HepG2 (cell line): ENCODE data around the gene COBL. TPM values are rescaled to one million over a fixed set of nuclear protein-coding genes. Genes with fewer than 3 reads are reported as not detected.

Experiments used
- ARID5B ChIP-seq: IDR thresholded peaks from 2 replicates; pipeline ENCODE4 v1.4.0; 2020; ENCODE audit warnings: mild to moderate bottlenecking, missing genetic modification reagents
- ATF7-NPFF ChIP-seq: sonication (generic); formaldehyde crosslinking; IDR thresholded peaks from 2 replicates; pipeline ENCODE4 v1.8.1; 2023; ENCODE audit warnings: mild to moderate bottlenecking, low read depth, missing genetic modification reagents, moderate library complexity
- ATM ChIP-seq: fragments of 450-650 bp; IDR thresholded peaks from 2 replicates; pipeline ENCODE4 v1.7.1; 2017; ENCODE audit warnings: mild to moderate bottlenecking, borderline replicate concordance
- HDAC2 ChIP-seq: sonication (generic); formaldehyde crosslinking; IDR thresholded peaks from 2 replicates; pipeline ENCODE4 v1.4.0; 2020; ENCODE audit warnings: missing genetic modification reagents
- HNF1B ChIP-seq: sonication (generic); formaldehyde crosslinking; IDR thresholded peaks from 2 replicates; pipeline ENCODE4 v1.5.1; 2020; ENCODE audit warnings: mild to moderate bottlenecking, moderate library complexity, missing genetic modification reagents
- HNF4G ChIP-seq, 2 experiments: sonication (generic) in 1 of 2; formaldehyde crosslinking in 1 of 2; IDR thresholded peaks; 2 replicates each; pipeline versions ENCODE4 v1.4.0 to v1.6.1; 2011 to 2020; ENCODE audit warnings: borderline replicate concordance in 2 of 2, low read depth in 2 of 2, mild to moderate bottlenecking in 2 of 2, low read length in 1 of 2, missing genetic modification reagents in 1 of 2, moderate library complexity in 1 of 2
- HNRNPLL ChIP-seq: fragments of 200-400 bp; formaldehyde crosslinking; IDR thresholded peaks from 2 replicates; pipeline ENCODE4 v1.6.1; 2017; ENCODE audit warnings: mild to moderate bottlenecking, low read depth, low read length; ENCODE audit not compliant: poor library complexity, severe bottlenecking
- IRX3 ChIP-seq: sonication (generic); formaldehyde crosslinking; IDR thresholded peaks from 2 replicates; pipeline ENCODE4 v1.8.1; 2023; ENCODE audit warnings: mild to moderate bottlenecking, low read depth, missing genetic modification reagents, borderline replicate concordance
- MED8 ChIP-seq: sonication (generic); formaldehyde crosslinking; IDR thresholded peaks from 2 replicates; pipeline ENCODE4 v1.8.1; 2023; ENCODE audit warnings: mild to moderate bottlenecking, missing genetic modification reagents; ENCODE audit not compliant: insufficient replicate concordance
- NR2F6 ChIP-seq, 2 experiments: IDR thresholded peaks; 2 replicates each; pipeline ENCODE4 v1.6.1; 2016; ENCODE audit warnings: antibody characterized with exemption in 1 of 2, mild to moderate bottlenecking in 1 of 2
- PAXIP1 ChIP-seq: sonication (generic); formaldehyde crosslinking; conservative IDR thresholded peaks from 2 replicates; pipeline ENCODE4 v1.4.0; 2020; ENCODE audit warnings: mild to moderate bottlenecking, missing genetic modification reagents, moderate library complexity
- SMARCC2 ChIP-seq: fragments of 450-650 bp; IDR thresholded peaks from 2 replicates; pipeline ENCODE4 v1.6.1; 2017; ENCODE audit warnings: antibody characterized with exemption, mild to moderate bottlenecking
- TCF7 ChIP-seq: sonication (generic); IDR thresholded peaks from 2 replicates; pipeline ENCODE4 v1.6.1; 2016; ENCODE audit warnings: antibody characterized with exemption, low read depth
- ZFP82 ChIP-seq: sonication (generic); formaldehyde crosslinking; IDR thresholded peaks from 2 replicates; pipeline ENCODE4 v1.5.1; 2020; ENCODE audit warnings: mild to moderate bottlenecking, missing genetic modification reagents, borderline replicate concordance
- ZMYM2 ChIP-seq: sonication (generic); formaldehyde crosslinking; IDR thresholded peaks from 2 replicates; pipeline ENCODE4 v1.8.0; 2022; ENCODE audit warnings: mild to moderate bottlenecking, missing genetic modification reagents
- ZNF225 ChIP-seq: sonication (generic); formaldehyde crosslinking; IDR thresholded peaks from 2 replicates; pipeline ENCODE4 v1.4.0; 2020; ENCODE audit warnings: mild to moderate bottlenecking, missing genetic modification reagents
- ZNF282 ChIP-seq: fragments of 450-650 bp; IDR thresholded peaks from 2 replicates; pipeline ENCODE4 v1.6.1; 2018; ENCODE audit not compliant: partially characterized antibody
- ZNF317 ChIP-seq: sonication (generic); formaldehyde crosslinking; IDR thresholded peaks from 2 replicates; pipeline ENCODE4 v1.5.0; 2020; ENCODE audit warnings: mild to moderate bottlenecking, missing genetic modification reagents
- ZNF558 ChIP-seq: sonication (generic); formaldehyde crosslinking; IDR thresholded peaks from 2 replicates; pipeline ENCODE4 v1.9.0; 2022; ENCODE audit warnings: mild to moderate bottlenecking, missing genetic modification reagents, borderline replicate concordance
- polyA plus RNA-seq, 8 experiments: library from polyadenylated mRNA; depleted of rRNA in 3 of 8; stranded (reverse) in 7 of 8; unstranded in 1 of 8; fragments of >200 nt; fragmentation: Illumina TruSeq in 4 of 8; extraction: Trizol in 4 of 8; gene quantifications; 2 replicates each; pipeline versions ENCODE4 v1.2.1 to v1.2.3, GENCODE V29; 2011 to 2016; ENCODE audit warnings: low read depth in 4 of 8, missing spikeins in 1 of 8, mixed read lengths in 1 of 8; ENCODE audit not compliant: insufficient read depth in 1 of 8
- total RNA-seq, 5 experiments: library from RNA; depleted of rRNA; stranded (reverse); fragments of >200 nt; fragmentation: Illumina TruSeq; extraction: Trizol; gene quantifications; 2 replicates each; pipeline ENCODE4 v1.2.3, GENCODE V29; 2016; ENCODE audit warnings: low read depth in 1 of 5

The COBL gene
- total and polyA plus RNA-seq, 2 of the 13 experiments (the other 11 are each of a cell fraction or from before 2014, with no cell fraction given), result 3.8 to 4.9 TPM

- TF ChIP-seq ZNF225 (CRISPR knock-in tag), result peak; percentile 41; the same call in 1 of the 2 replicates
- TF ChIP-seq HNRNPLL, result peak; percentile 68
- no peak for TF ChIP-seq SMARCC2
- TF ChIP-seq IRX3 (CRISPR knock-in tag), result no peak
- TF ChIP-seq ATF7-NPFF (CRISPR knock-in tag), result peak; percentile 19; the same call in 1 of the 2 replicates
- peak; percentile 58; the same call in 1 of the 2 replicates for TF ChIP-seq HNF1B (CRISPR knock-in tag)
- peak; percentile 92 for TF ChIP-seq HNF4G (IDR thresholded peaks at IDR 0.05; ENCODE audit: borderline replicate concordance, low read depth, low read length)
- peak; percentile 84; the same call in 1 of the 2 replicates for TF ChIP-seq HNF4G (CRISPR knock-in tag; IDR thresholded peaks at IDR 0.05; ENCODE audit: borderline replicate concordance, low read depth)
- TF ChIP-seq ZNF317 (CRISPR knock-in tag), result no peak
- no peak for TF ChIP-seq ZNF282
- TF ChIP-seq PAXIP1 (CRISPR knock-in tag), result peak; percentile 69
- TF ChIP-seq MED8 (CRISPR knock-in tag), result peak; percentile 59
- 0 out of 2 replicates have a peak, but pooled peaks have one; percentile 23 for TF ChIP-seq ZFP82 (CRISPR knock-in tag)
- TF ChIP-seq ZMYM2 (CRISPR knock-in tag), result peak; percentile 49; the same call in 1 of the 2 replicates
- TF ChIP-seq ZNF558 (CRISPR knock-in tag), result 0 out of 2 replicates have a peak, but pooled peaks have one; percentile 8
- TF ChIP-seq TCF7, result no peak
- peak; percentile 60 for TF ChIP-seq ARID5B (CRISPR knock-in tag)
- TF ChIP-seq HDAC2 (CRISPR knock-in tag), result peak; percentile 42; the same call in 1 of the 2 replicates
- no peak for TF ChIP-seq ATM
- TF ChIP-seq NR2F6 (IDR thresholded peaks at IDR 0.05), result no peak
- TF ChIP-seq NR2F6 (CRISPR knock-in tag; IDR thresholded peaks at IDR 0.05), result peak; percentile 16; the same call in 1 of the 2 replicates
These were observed 982 bp downstream of the COBL start (continued) for GRCh38 chr7:51315393-51316261.
